ENCODE results near the gene SACM1L. TPM values are rescaled to one million over a fixed set of nuclear protein-coding genes. Genes with fewer than 3 reads are reported as not detected.

The SACM1L gene
- total RNA-seq, 1 experiment from 2014 or later, result 79.6 TPM

DNA sequence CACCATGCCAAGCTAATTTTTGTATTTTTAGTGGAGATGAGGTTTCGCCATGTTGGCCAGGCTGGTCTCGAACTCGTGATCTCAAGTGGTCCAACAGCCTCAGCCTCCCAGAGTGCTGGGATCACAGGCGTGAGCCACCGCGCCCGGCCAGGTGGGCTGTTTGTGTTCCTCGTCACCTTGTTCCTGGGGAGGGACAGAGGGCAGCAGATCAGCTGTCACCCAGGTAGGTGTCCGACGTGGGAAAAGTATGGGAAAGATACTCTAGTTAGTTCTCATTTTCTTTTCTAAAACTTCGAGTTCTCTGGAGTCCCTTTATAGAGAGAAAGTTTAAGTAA, 28.7 kb upstream of the SACM1L start:
- ChIA-PET POLR2A (interaction anchor here (0.6 to 1.2 kb wide), 2 partner anchors 24 to 528 kb away, joined by 3 to 4 read pairs; no protein-coding TSS in a partner anchor), CTCF (interaction anchor here (0.5 to 2.6 kb wide), 77 partner anchors 8 to 632 kb away, joined by 3 to 98 read pairs (median 6); partner anchors contain the start of genes CDCP1, CXCR6, LIMD1 and LZTFL1)
- peaks cover 8% of the 10 kb centered on the region for H3K36me3 Mint-ChIP-seq
- DNase-seq (ENCODE audit: low spot score), result no peak
- H3K4me1 Mint-ChIP-seq, result peaks cover 20% of the 10 kb centered on the region
- no peak for ATAC-seq
- no peak overlapping the region for H3K4me3 Mint-ChIP-seq
- H3K27me3 Mint-ChIP-seq (ENCODE audit: low read depth), result no peaks in the 10 kb centered on the region
- H3K9me3 Mint-ChIP-seq, result peaks cover 6% of the 10 kb centered on the region
- no peak for TF ChIP-seq SP1 (CRISPR knock-in tag; conservative IDR thresholded peaks at IDR 0.05)
- TF ChIP-seq, protein P1, sequence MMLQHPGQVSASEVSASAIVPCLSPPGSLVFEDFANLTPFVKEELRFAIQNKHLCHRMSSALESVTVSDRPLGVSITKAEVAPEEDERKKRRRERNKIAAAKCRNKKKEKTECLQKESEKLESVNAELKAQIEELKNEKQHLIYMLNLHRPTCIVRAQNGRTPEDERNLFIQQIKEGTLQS (CRISPR knock-in tag; conservative IDR thresholded peaks at IDR 0.05), result no peak
- no peak for TF ChIP-seq FOXK1 (CRISPR knock-in tag; IDR thresholded peaks at IDR 0.05)
- no peak for TF ChIP-seq ZNF138 (CRISPR knock-in tag; conservative IDR thresholded peaks at IDR 0.05)
- no peak for TF ChIP-seq ZNF219 (CRISPR knock-in tag; IDR thresholded peaks at IDR 0.05; ENCODE audit: borderline replicate concordance)
- TF ChIP-seq, protein P2, sequence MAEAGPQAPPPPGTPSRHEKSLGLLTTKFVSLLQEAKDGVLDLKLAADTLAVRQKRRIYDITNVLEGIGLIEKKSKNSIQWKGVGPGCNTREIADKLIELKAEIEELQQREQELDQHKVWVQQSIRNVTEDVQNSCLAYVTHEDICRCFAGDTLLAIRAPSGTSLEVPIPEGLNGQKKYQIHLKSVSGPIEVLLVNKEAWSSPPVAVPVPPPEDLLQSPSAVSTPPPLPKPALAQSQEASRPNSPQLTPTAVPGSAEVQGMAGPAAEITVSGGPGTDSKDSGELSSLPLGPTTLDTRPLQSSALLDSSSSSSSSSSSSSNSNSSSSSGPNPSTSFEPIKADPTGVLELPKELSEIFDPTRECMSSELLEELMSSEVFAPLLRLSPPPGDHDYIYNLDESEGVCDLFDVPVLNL (CRISPR knock-in tag; IDR thresholded peaks at IDR 0.05; ENCODE audit: borderline replicate concordance, low read depth), result no peak
- TF ChIP-seq, protein P3, sequence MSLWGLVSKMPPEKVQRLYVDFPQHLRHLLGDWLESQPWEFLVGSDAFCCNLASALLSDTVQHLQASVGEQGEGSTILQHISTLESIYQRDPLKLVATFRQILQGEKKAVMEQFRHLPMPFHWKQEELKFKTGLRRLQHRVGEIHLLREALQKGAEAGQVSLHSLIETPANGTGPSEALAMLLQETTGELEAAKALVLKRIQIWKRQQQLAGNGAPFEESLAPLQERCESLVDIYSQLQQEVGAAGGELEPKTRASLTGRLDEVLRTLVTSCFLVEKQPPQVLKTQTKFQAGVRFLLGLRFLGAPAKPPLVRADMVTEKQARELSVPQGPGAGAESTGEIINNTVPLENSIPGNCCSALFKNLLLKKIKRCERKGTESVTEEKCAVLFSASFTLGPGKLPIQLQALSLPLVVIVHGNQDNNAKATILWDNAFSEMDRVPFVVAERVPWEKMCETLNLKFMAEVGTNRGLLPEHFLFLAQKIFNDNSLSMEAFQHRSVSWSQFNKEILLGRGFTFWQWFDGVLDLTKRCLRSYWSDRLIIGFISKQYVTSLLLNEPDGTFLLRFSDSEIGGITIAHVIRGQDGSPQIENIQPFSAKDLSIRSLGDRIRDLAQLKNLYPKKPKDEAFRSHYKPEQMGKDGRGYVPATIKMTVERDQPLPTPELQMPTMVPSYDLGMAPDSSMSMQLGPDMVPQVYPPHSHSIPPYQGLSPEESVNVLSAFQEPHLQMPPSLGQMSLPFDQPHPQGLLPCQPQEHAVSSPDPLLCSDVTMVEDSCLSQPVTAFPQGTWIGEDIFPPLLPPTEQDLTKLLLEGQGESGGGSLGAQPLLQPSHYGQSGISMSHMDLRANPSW (CRISPR knock-in tag; conservative IDR thresholded peaks at IDR 0.05; ENCODE audit: low read depth), result no peak
- no peak overlapping the region for H3K27ac Mint-ChIP-seq

DNA sequence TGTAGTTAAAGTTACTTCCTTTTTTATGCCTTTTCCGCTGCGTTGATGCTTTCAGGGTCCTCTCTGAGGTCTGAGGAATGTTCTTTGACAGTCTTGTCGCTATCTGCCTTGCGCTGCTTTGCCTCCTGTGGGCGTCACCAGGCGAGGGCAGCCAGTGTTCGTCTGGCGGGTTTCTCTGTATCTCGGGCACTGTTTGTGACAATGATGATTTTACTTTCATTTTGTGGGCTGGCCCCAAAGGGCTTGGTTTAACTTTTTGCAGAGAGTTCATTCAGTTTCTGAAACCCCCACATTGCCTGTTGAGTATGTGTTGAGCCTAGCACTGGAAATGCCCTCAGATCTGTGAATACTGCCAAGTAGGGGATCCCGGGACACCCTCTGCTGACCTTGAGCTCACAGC, 24.6 kb upstream of the SACM1L start:
- ChIA-PET POLR2A (no interaction called here), CTCF (interaction anchor here (1.1 kb wide), 1 partner anchor 118 kb away, joined by 3 read pairs; no protein-coding TSS in a partner anchor)
- H3K27ac Mint-ChIP-seq, result peak overlapping the region; percentile 58; the same call in 1 of the 2 replicates
- TF ChIP-seq ZNF232 (CRISPR knock-in tag; IDR thresholded peaks at IDR 0.05) (no peak), JUN (CRISPR knock-in tag; IDR thresholded peaks at IDR 0.05) (no peak), ZNF671 (CRISPR knock-in tag; IDR thresholded peaks at IDR 0.05) (no peak)
- TF ChIP-seq, protein P4, sequence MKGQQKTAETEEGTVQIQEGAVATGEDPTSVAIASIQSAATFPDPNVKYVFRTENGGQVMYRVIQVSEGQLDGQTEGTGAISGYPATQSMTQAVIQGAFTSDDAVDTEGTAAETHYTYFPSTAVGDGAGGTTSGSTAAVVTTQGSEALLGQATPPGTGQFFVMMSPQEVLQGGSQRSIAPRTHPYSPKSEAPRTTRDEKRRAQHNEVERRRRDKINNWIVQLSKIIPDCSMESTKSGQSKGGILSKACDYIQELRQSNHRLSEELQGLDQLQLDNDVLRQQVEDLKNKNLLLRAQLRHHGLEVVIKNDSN (CRISPR knock-in tag; IDR thresholded peaks at IDR 0.05), result no peak
- ATAC-seq (peak; percentile 16; the same call in 1 of the 2 replicates), DNase-seq (ENCODE audit: low spot score) (no peak)
- H3K9me3 Mint-ChIP-seq, result peaks cover 5% of the 10 kb centered on the region
- peaks cover 25% of the 10 kb centered on the region for H3K36me3 Mint-ChIP-seq
- H3K4me1 Mint-ChIP-seq, result peaks cover 14% of the 10 kb centered on the region
- no peak overlapping the region for H3K4me3 Mint-ChIP-seq
- H3K27me3 Mint-ChIP-seq (ENCODE audit: low read depth), result no peaks in the 10 kb centered on the region

DNA sequence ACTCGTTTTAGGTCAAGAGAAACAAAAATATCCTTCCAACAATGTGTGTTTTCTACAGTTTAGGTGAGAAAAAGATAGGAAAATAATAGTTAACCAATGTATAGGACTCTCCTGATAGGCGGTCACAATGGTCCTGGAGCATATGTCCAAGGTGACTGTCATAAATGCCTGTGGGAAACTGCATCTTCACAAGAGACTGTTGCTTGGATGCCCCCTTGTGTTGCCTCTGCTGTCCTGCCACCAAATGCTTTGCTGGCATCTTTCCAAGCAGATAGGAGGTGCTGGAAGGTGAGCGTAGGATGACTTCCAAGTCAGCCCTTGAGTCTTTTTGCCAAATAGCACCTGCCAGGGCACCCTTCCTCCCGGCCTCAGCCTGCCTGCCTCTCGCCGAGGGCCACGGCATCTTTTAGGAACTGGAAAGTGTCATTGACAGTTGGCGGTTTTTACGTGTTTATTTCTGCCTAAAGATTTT, 24.1 kb upstream of the SACM1L start:
- H3K4me3 Mint-ChIP-seq, result no peak overlapping the region
- POLR2A ChIA-PET, result no interaction called here

More for the DNA sequence above, 24.1 kb upstream of the SACM1L start:
- DNase-seq (ENCODE audit: low spot score) (peak; percentile 50), ATAC-seq (peak; percentile 84)
- H3K36me3 Mint-ChIP-seq, result peaks cover 24% of the 10 kb centered on the region
- CTCF ChIA-PET, result interaction anchor here (1.1 to 1.8 kb wide), 2 partner anchors 11 to 154 kb away, joined by 5 to 6 read pairs; no protein-coding TSS in a partner anchor
- no peak for TF ChIP-seq CBFB (CRISPR knock-in tag; IDR thresholded peaks at IDR 0.05; ENCODE audit: low read depth)
- TF ChIP-seq, protein P5, sequence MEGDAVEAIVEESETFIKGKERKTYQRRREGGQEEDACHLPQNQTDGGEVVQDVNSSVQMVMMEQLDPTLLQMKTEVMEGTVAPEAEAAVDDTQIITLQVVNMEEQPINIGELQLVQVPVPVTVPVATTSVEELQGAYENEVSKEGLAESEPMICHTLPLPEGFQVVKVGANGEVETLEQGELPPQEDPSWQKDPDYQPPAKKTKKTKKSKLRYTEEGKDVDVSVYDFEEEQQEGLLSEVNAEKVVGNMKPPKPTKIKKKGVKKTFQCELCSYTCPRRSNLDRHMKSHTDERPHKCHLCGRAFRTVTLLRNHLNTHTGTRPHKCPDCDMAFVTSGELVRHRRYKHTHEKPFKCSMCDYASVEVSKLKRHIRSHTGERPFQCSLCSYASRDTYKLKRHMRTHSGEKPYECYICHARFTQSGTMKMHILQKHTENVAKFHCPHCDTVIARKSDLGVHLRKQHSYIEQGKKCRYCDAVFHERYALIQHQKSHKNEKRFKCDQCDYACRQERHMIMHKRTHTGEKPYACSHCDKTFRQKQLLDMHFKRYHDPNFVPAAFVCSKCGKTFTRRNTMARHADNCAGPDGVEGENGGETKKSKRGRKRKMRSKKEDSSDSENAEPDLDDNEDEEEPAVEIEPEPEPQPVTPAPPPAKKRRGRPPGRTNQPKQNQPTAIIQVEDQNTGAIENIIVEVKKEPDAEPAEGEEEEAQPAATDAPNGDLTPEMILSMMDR (IDR thresholded peaks at IDR 0.05), result 0 out of 2 replicates have a peak, but pooled peaks have one; percentile 26
- TF ChIP-seq, protein P6, sequence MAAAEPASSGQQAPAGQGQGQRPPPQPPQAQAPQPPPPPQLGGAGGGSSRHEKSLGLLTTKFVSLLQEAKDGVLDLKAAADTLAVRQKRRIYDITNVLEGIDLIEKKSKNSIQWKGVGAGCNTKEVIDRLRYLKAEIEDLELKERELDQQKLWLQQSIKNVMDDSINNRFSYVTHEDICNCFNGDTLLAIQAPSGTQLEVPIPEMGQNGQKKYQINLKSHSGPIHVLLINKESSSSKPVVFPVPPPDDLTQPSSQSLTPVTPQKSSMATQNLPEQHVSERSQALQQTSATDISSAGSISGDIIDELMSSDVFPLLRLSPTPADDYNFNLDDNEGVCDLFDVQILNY (CRISPR knock-in tag; IDR thresholded peaks at IDR 0.05), result no peak
- no peak for TF ChIP-seq FOXP1 (CRISPR knock-in tag; IDR thresholded peaks at IDR 0.05; ENCODE audit: borderline replicate concordance)
- TF ChIP-seq, protein P7, sequence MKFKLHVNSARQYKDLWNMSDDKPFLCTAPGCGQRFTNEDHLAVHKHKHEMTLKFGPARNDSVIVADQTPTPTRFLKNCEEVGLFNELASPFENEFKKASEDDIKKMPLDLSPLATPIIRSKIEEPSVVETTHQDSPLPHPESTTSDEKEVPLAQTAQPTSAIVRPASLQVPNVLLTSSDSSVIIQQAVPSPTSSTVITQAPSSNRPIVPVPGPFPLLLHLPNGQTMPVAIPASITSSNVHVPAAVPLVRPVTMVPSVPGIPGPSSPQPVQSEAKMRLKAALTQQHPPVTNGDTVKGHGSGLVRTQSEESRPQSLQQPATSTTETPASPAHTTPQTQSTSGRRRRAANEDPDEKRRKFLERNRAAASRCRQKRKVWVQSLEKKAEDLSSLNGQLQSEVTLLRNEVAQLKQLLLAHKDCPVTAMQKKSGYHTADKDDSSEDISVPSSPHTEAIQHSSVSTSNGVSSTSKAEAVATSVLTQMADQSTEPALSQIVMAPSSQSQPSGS (CRISPR knock-in tag; IDR thresholded peaks at IDR 0.05; ENCODE audit: borderline replicate concordance, low read depth), result no peak
- H3K27ac Mint-ChIP-seq, result no peak overlapping the region
- H3K9me3 Mint-ChIP-seq, result no peaks in the 10 kb centered on the region
- H3K4me1 Mint-ChIP-seq, result peaks cover 14% of the 10 kb centered on the region
- no peaks in the 10 kb centered on the region for H3K27me3 Mint-ChIP-seq (ENCODE audit: low read depth)
